Rectal smooth muscle tissue (tissue), 1 donor: Measurements from ENCODE around the gene ARL2.
"Not testable (repeated sequence)": the region's sequence is repeated elsewhere in the genome, so short reads cannot be mapped to it uniquely, and the experiment has no call there.

Source experiments
- H3K27ac ChIP-seq: one replicate; pipeline ENCODE4 v1.7.0; 2013; ENCODE audit warnings: low read depth, low read length, inconsistent platforms
- H3K27me3 ChIP-seq: one replicate; pipeline ENCODE4 v1.7.0; 2013; ENCODE audit warnings: low read length; ENCODE audit not compliant: control insufficient read depth, insufficient read depth
- H3K36me3 ChIP-seq: one replicate; pipeline ENCODE4 v1.7.0; 2013; ENCODE audit warnings: low read length; ENCODE audit not compliant: control insufficient read depth, insufficient read depth
- H3K4me1 ChIP-seq: one replicate; pipeline ENCODE4 v1.7.0; 2013; ENCODE audit warnings: low read length; ENCODE audit not compliant: control insufficient read depth, insufficient read depth
- H3K4me3 ChIP-seq: one replicate; pipeline ENCODE4 v1.7.0; 2013; ENCODE audit warnings: low read length
- H3K9ac ChIP-seq: one replicate; pipeline ENCODE4 v1.7.0; 2013; ENCODE audit warnings: low read length

Gene ARL2

DNA sequence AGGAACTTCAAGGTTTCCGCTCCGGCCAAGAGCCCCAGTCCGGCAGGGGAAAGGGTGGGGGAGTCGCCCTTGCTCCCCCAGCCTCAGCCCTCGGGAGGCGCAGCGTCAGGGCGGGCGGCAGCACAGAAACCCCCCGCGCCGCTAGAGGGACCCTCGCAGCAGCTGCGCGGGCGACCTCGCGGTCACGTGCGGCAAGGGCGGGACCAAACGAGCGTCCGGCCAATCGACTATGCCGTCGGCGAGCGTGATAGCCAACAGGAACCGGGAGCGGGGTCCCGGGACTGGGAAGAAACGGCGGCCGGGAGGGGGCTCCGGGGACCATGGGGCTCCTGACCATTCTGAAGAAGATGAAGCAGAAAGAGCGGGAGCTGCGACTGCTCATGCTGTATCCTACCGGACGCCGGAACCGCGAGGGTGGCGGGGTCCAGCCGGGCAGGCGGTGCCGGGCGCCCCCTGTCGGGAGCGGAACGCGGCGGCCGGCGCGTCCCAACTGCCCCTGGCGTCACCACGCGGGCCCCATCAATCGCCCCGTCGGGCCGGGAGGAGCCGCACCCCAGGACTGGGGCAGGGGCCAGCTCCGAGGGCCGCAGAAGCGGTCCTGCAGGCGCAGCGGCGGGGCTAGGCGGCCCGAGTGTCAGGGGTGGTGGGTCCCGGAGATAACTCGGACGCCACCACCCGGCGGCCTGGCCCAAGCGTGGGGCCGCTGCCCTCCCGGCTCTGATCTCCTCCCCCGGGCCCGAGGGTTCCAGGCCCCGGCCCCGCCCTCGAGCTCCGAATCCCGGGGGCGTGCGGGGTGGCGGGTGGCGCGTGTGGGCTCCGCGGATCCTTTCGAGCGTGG is at the start of gene ARL2:
ARL2 (plus strand) TSS at position 273 of the 838 bp plus-strand sequence; CDS start at position 321, 48 bp downstream.
- H3K9ac ChIP-seq: peak within 1 kb of the TSS; percentile 59
- no peaks in the 10 kb centered on the region for H3K27me3 ChIP-seq
- peak within 1 kb of the TSS; percentile 98 for H3K27ac ChIP-seq
- H3K36me3 ChIP-seq: peaks cover 4% of the 10 kb centered on the region
- H3K4me1 ChIP-seq: peaks cover 8% of the 10 kb centered on the region
- H3K4me3 ChIP-seq: peak within 1 kb of the TSS; percentile 94

- Histone ChIP-seq H3K4me3 (no peak overlapping the region), H3K9ac (no peak overlapping the region), H3K36me3 (no peaks in the 10 kb centered on the region), H3K27ac (no peak overlapping the region), H3K27me3 (no peaks in the 10 kb centered on the region), H3K4me1 (no peaks in the 10 kb centered on the region)
These were observed 46.6 kb upstream of the ARL2 start for GRCh38 chr11:64967375-64967774.

DNA sequence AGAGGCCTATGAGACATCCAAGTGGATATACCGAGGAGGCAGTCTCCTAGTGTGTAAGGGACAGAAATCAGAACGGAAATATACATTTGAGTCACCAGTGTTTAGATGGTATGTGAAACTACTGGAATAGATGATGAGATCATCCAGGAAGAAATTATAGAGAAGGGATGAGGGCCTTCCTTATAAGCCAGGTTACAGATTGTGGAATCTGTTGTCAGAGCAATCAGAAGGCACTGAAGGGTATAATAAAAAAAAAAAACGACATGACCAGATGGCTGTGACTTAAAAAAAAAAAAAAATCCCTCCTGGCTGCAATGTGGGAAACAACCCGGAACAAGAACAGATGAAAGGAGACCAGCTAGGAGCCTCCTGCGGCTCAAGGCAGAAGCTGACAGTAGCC is 44.8 kb upstream of the ARL2 start:
- Histone ChIP-seq H3K4me3 (no peak overlapping the region), H3K9ac (no peak overlapping the region), H3K27me3 (no peaks in the 10 kb centered on the region), H3K4me1 (no peaks in the 10 kb centered on the region), H3K36me3 (no peaks in the 10 kb centered on the region), H3K27ac (no peak overlapping the region)

- Histone ChIP-seq H3K36me3 (no peaks in the 10 kb centered on the region), H3K4me3 (no peak overlapping the region), H3K27me3 (no peaks in the 10 kb centered on the region), H3K9ac (no peak overlapping the region), H3K27ac (no peak overlapping the region), H3K4me1 (no peaks in the 10 kb centered on the region)
These were observed 43.2 kb upstream of the ARL2 start for GRCh38 chr11:64970731-64971151.

GRCh38 chr11:64971421-64972233 is 42.3 kb upstream of the ARL2 start, which contains the start of gene MAJIN:
TSS of gene MAJIN (minus strand) at chr11:64972108. CDS start at chr11:64959405, 12,703 bp downstream.
- no peaks in the 10 kb centered on the region for H3K4me1 ChIP-seq
- H3K36me3 ChIP-seq: no peaks in the 10 kb centered on the region
- no peaks in the 10 kb centered on the region for H3K27me3 ChIP-seq
- H3K4me3 ChIP-seq: peak within 1 kb of the TSS; percentile 64
- H3K9ac ChIP-seq: no peak within 1 kb of the TSS
- no peak within 1 kb of the TSS for H3K27ac ChIP-seq

- H3K27me3 ChIP-seq: no peaks in the 10 kb centered on the region
- no peak overlapping the region for H3K4me3 ChIP-seq
- no peak overlapping the region for H3K9ac ChIP-seq
- no peaks in the 10 kb centered on the region for H3K36me3 ChIP-seq
- no peak overlapping the region for H3K27ac ChIP-seq
- H3K4me1 ChIP-seq: no peaks in the 10 kb centered on the region
These were observed 39.8 kb upstream of the ARL2 start for GRCh38 chr11:64974124-64974523.

DNA sequence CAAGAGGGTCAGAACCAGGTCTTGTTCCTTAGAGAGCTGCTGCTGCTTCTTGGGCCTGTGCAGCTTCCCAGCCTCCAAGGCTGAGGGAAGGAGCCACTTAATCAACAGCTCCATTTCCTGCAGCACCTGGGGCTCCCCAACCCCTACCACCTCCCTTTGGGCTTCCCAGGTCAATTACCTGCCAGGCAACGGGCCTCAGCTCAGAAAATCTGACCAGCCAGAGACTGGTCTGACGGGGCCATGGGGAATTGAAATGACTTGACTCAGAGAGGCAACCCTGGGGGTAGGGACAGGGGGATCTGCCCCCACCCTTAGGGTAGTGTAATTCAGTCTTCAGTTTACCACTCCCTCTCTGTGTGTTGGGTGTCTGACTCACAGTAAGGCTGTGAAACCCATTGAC is 37.3 kb upstream of the ARL2 start:
- no peak overlapping the region for H3K27ac ChIP-seq
- H3K27me3 ChIP-seq: no peaks in the 10 kb centered on the region
- no peak overlapping the region for H3K4me3 ChIP-seq
- H3K4me1 ChIP-seq: no peaks in the 10 kb centered on the region
- no peak overlapping the region for H3K9ac ChIP-seq
- H3K36me3 ChIP-seq: no peaks in the 10 kb centered on the region

- not testable (repeated sequence) for H3K4me3 ChIP-seq, H3K36me3 ChIP-seq, H3K27me3 ChIP-seq, H3K4me1 ChIP-seq, H3K9ac ChIP-seq, H3K27ac ChIP-seq
These were observed 30.6 kb upstream of the ARL2 start for GRCh38 chr11:64983339-64983738.

DNA sequence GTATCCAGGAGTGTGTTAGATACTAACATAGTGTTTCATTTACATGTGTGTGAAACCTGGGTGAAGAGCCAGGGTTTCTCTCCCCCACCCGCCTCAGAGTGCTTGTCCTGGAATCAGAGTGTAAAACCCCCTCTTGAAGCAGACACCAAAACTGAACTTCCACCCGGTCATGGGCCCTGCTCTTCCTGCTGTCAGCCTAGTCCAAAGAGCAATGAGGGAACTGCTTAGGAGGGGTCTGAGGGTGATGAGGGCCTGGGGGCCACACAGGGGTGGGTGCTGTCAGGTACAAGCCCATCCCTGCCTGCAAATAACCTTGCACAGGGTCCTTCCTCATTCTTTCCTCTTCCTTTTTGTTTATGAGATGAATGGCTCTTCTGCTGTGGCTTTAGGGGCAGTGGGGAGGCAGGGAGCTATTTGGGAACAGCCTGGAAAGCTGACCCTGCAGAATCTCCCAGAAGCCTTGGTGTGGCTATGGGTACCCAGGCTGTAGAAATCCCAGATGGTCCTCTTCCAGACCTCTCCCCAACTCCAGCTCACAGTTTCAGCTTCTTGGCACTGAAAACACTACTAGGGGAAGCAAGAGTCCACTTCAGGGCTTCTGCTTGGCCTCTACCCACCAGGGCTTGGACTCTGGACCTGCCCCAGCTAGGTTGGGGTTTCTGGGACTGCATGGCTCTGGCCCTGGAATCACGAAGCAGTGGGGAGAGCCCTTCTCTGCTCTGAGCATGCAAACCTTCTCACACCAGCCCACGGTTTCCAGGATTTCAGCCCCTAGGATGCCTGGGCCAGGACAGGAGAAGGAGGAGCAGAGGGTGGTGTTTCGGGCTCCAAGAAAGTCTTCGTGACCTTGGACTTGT is 25.7 kb upstream of the ARL2 start:
- no peaks in the 10 kb centered on the region for H3K36me3 ChIP-seq
- H3K4me1 ChIP-seq: no peaks in the 10 kb centered on the region
- H3K4me3 ChIP-seq: no peak overlapping the region
- H3K9ac ChIP-seq: no peak overlapping the region
- H3K27ac ChIP-seq: no peak overlapping the region
- H3K27me3 ChIP-seq: no peaks in the 10 kb centered on the region

DNA sequence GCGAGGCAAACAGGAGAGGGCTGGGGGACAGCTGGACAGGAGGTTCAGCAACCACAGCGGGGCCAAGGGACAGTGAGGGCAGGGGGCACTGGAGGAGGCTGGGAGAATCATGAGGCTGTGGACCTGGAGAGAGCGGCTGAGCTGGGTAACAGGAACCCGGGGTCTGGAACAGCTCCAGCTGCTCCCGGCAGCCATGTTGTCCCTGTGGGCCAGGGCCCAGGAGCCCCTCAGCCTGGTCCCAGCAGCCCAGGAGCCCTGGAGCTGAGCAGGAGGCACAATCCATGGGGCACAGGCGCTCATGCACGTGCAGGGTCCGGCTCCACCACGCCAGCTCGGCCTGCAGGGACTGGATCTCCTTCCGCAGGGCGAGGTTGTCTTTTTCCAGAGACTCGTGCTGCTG is 24.5 kb upstream of the ARL2 start:
- H3K4me1 ChIP-seq: no peaks in the 10 kb centered on the region
- H3K9ac ChIP-seq: no peak overlapping the region
- no peaks in the 10 kb centered on the region for H3K36me3 ChIP-seq
- no peak overlapping the region for H3K27ac ChIP-seq
- H3K27me3 ChIP-seq: no peaks in the 10 kb centered on the region
- H3K4me3 ChIP-seq: peak overlapping the region; percentile 38

GRCh38 chr11:64990222-64990923 is 23.6 kb upstream of the ARL2 start:
- peak overlapping the region; percentile 38 for H3K4me3 ChIP-seq
- H3K4me1 ChIP-seq: no peaks in the 10 kb centered on the region
- no peaks in the 10 kb centered on the region for H3K36me3 ChIP-seq
- no peak overlapping the region for H3K9ac ChIP-seq
- no peaks in the 10 kb centered on the region for H3K27me3 ChIP-seq
- H3K27ac ChIP-seq: peak overlapping the region; percentile 46
